GM12873 (cell line): ENCODE measurements around the gene NABP2.

Experiments
- CTCF ChIP-seq: IDR thresholded peaks from 2 replicates; pipeline ENCODE4 v1.5.1; 2012; ENCODE audit warnings: low read depth, mild to moderate bottlenecking, moderate library complexity, low read length, control low read depth; ENCODE audit not compliant: insufficient read depth; ENCODE audit errors: missing control alignments

NABP2 gene

GRCh38 chr12:56224102-56224701 is at the start of gene NABP2:
NABP2 (plus strand) TSS chr12:56224342; CDS start chr12:56224857, 515 bp downstream.
- peak; percentile 78 for TF ChIP-seq CTCF

- TF ChIP-seq CTCF, result no peak
Measured at GRCh38 chr12:56178347-56178746, 45.8 kb upstream of the NABP2 start.

- no peak for TF ChIP-seq CTCF
Measured at GRCh38 chr12:56186957-56187356, 37.2 kb upstream of the NABP2 start.

GRCh38 chr12:56188131-56188777 is 35.9 kb upstream of the NABP2 start:
- no peak for TF ChIP-seq CTCF

- no peak for TF ChIP-seq CTCF
Measured at GRCh38 chr12:56188778-56189098, 35.4 kb upstream of the NABP2 start.

GRCh38 chr12:56189099-56189917 is 34.8 kb upstream of the NABP2 start, which contains the start of gene SMARCC2:
SMARCC2 (minus strand) TSS chr12:56189483; CDS start chr12:56189461, 22 bp downstream.
- peak; percentile 82 for TF ChIP-seq CTCF
